CD4-positive, alpha-beta T cell treated with Interleukin-21 for 1 hour (primary cell): ENCODE measurements around the gene GRHL1.
A peak's percentile ranks its signal among the peaks of the same experiment; 100 is the strongest.

Source experiments
- DNase-seq: peaks from one replicate; pipeline ENCODE4 v3.0.0-alpha.2; 2020

GRHL1 gene

GRCh38 chr2:9974343-9974742, 22.9 kb downstream of the GRHL1 start:
- no peak for DNase-seq

- DNase-seq = no peak
Measured at GRCh38 chr2:9975328-9975727, 23.8 kb downstream of the GRHL1 start.

- DNase-seq = no peak
Measured at GRCh38 chr2:9975805-9976447, 24.4 kb downstream of the GRHL1 start.

GRCh38 chr2:9979977-9980376, 28.5 kb downstream of the GRHL1 start:
- no peak for DNase-seq

GRCh38 chr2:9980520-9980919, 29.0 kb downstream of the GRHL1 start:
- no peak for DNase-seq

- DNase-seq = no peak
Measured at GRCh38 chr2:9981655-9982054, 30.2 kb downstream of the GRHL1 start.

- no peak for DNase-seq
Measured at GRCh38 chr2:9982248-9982647, 30.8 kb downstream of the GRHL1 start.

- no peak for DNase-seq
Measured at GRCh38 chr2:9982891-9983290, 31.4 kb downstream of the GRHL1 start.

- DNase-seq = no peak
Measured at GRCh38 chr2:9983401-9984216, 32.1 kb downstream of the GRHL1 start.

GRCh38 chr2:9984217-9984739, 32.8 kb downstream of the GRHL1 start:
- DNase-seq = peak; percentile 71

- no peak for DNase-seq
Measured at GRCh38 chr2:9984871-9985480, 33.5 kb downstream of the GRHL1 start.

GRCh38 chr2:9985531-9986328, 34.2 kb downstream of the GRHL1 start:
- no peak for DNase-seq

GRCh38 chr2:9988320-9988719, 36.8 kb downstream of the GRHL1 start:
- DNase-seq = no peak

GRCh38 chr2:9990736-9991135, 39.2 kb downstream of the GRHL1 start:
- DNase-seq = no peak

- no peak for DNase-seq
Measured at GRCh38 chr2:9991221-9991620, 39.7 kb downstream of the GRHL1 start.

GRCh38 chr2:9991829-9992273, 40.4 kb downstream of the GRHL1 start:
- no peak for DNase-seq

- DNase-seq = no peak
Measured at GRCh38 chr2:9992427-9993187, 41.1 kb downstream of the GRHL1 start.

GRCh38 chr2:9993488-9994165, 42.1 kb downstream of the GRHL1 start:
- DNase-seq = no peak

GRCh38 chr2:9994462-9994861, 43.0 kb downstream of the GRHL1 start:
- DNase-seq = no peak

- no peak for DNase-seq
Measured at GRCh38 chr2:9995059-9995458, 43.6 kb downstream of the GRHL1 start.

- DNase-seq = no peak
Measured at GRCh38 chr2:9996321-9996720, 44.8 kb downstream of the GRHL1 start.

- no peak for DNase-seq
Measured at GRCh38 chr2:9997936-9998335, 46.4 kb downstream of the GRHL1 start.
